GM13976 (cell line): ENCODE data around the gene ACE.

Experiments
- DNase-seq: peaks from one replicate; pipeline ENCODE4 v3.0.0; 2012; ENCODE audit warnings: low spot score
- CTCF ChIP-seq: IDR thresholded peaks from 2 replicates; pipeline ENCODE4 v1.5.1; 2012; ENCODE audit warnings: borderline replicate concordance, mild to moderate bottlenecking; ENCODE audit not compliant: insufficient read depth; ENCODE audit errors: extremely low read depth, missing control alignments, control extremely low read depth
- in situ Hi-C: fragments of 300-500 bp; cut with MboI; formaldehyde crosslinking; loops from one replicate; pipeline ENCODE4 v1.12.0; 2022; ENCODE audit warnings: low sequenced_read_pairs, mixed read lengths, inconsistent platforms; ENCODE audit not compliant: unreplicated experiment

The ACE gene

GRCh38 chr17:63434951-63435571 lies 41.8 kb upstream of the ACE start:
- no peak for TF ChIP-seq CTCF
- no peak for DNase-seq
- in situ Hi-C loops: loop anchor here (5.0 to 25.0 kb wide), 2 partner anchors 177 to 377 kb away; no protein-coding TSS in a partner anchor

GRCh38 chr17:63435681-63436522 lies 41.0 kb upstream of the ACE start:
- no peak for DNase-seq
- TF ChIP-seq CTCF: no peak
- in situ Hi-C loops: loop anchor here (25.0 kb wide), 1 partner anchor 376 kb away; no protein-coding TSS in a partner anchor

DNA sequence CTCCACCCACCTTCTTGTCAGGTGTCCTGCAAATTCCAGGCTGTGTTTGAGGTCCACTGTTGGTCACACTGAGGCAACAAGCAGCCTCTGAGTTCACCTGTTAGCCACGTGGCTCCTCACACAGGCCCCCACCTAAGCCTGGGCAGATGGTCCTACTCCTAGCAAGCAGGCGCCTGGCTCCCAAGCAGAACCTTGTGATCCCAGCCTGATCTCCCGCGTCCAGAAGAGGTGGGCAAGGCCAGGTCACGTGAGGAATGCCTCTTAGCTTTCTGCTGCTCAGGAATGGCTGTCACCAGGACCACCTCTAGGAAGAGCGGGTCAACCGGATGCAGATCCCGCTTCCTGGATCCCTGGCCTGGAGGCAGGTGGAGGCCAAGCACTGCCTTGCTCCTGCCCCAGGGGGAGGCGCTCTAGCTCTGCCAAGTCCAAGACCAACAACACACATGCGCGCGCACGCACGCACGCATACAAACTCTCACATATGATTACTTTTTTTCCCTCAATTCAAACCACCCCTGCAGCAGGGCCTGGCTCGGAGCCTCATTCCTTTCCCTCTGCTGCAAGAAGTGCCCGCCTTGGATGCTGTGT lies 40.2 kb upstream of the ACE start:
- in situ Hi-C loops: loop anchor here (25.0 kb wide), 1 partner anchor 376 kb away; no protein-coding TSS in a partner anchor
- TF ChIP-seq CTCF: no peak
- DNase-seq: no peak

DNA sequence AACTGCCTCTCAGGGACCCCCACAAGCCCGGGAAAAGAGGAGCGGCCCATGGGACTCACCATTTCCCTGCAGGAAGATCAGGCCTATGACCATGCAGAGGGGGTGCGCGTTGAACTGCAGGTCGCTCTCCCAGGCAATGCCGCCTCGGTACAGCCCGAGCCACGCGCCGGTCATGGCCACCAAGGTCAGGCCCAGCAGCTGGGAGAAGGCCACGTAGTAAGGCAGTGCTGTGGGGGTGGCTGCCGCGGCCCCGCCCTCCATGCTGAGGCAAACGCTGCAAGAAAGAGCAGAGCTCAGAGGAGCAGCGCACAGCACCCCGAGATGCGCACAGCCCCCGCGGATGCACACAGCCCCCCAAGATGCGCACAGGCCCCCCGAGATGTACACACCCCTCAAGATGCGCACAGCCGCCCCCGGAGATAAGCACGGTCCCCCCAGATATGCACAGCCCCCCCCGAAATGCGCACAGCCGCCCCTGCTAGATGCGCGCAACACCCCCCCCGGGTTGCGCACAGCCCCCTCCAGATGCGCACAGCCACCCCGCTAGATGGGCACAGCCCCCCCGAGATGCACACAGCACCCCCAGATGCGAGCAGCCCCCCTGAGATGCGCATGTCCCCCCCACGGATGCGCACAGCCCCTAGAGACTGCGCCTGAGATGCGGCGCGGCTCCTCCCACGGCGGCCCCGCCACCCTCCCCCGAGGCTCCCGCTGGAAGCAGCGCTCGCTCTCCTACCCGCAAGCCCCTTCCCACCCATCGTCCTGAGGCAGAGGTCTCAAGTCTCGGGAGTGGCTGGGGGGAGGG lies 39.4 kb upstream of the ACE start:
- TF ChIP-seq CTCF: no peak
- no peak for DNase-seq
- in situ Hi-C loops: loop anchor here (25.0 kb wide), 1 partner anchor 375 kb away; no protein-coding TSS in a partner anchor

- in situ Hi-C loops: loop anchor here (25.0 kb wide), 1 partner anchor 374 kb away; no protein-coding TSS in a partner anchor
- DNase-seq: no peak
- no peak for TF ChIP-seq CTCF
Measured at GRCh38 chr17:63438092-63439051, 38.5 kb upstream of the ACE start.
